NCI-H2196 (cell line): ENCODE data around the gene CHRND.
"Not testable (repeated sequence)": the region's sequence is repeated elsewhere in the genome, so short reads cannot be mapped to it uniquely, and the experiment has no call there.

Source experiments
- DNase-seq: peaks from one replicate; lab custom pipeline; 2025; ENCODE audit not compliant: unreplicated experiment; lab: John Stamatoyannopoulos, UW

CHRND gene

GRCh38 chr2:232570481-232570880 is 44.5 kb downstream of the CHRND start:
- DNase-seq, result not testable (repeated sequence)

GRCh38 chr2:232571026-232571474 is 45.1 kb downstream of the CHRND start:
- DNase-seq, result no peak

- no peak for DNase-seq
Measured at GRCh38 chr2:232573042-232573441, 47.1 kb downstream of the CHRND start.

GRCh38 chr2:232573771-232574435 is 47.9 kb downstream of the CHRND start:
- DNase-seq, result no peak

- no peak for DNase-seq
Measured at GRCh38 chr2:232574674-232575403, 48.9 kb downstream of the CHRND start.

- no peak for DNase-seq
Measured at GRCh38 chr2:232575404-232575746, 49.4 kb downstream of the CHRND start.

- DNase-seq, result no peak
Measured at GRCh38 chr2:232576995-232577394, 51.0 kb downstream of the CHRND start.

GRCh38 chr2:232577841-232578240 is 51.9 kb downstream of the CHRND start:
- DNase-seq, result no peak

- no peak for DNase-seq
Measured at GRCh38 chr2:232578626-232579025, 52.7 kb downstream of the CHRND start.

GRCh38 chr2:232580648-232580981 is 54.7 kb downstream of the CHRND start:
- no peak for DNase-seq

- DNase-seq, result no peak
Measured at GRCh38 chr2:232581725-232582124, 55.8 kb downstream of the CHRND start.

GRCh38 chr2:232584238-232584637 is 58.3 kb downstream of the CHRND start:
- DNase-seq, result no peak
